Ovary (tissue), 9 donors: ENCODE results near the gene GPC6. TPM values are rescaled to one million over a fixed set of nuclear protein-coding genes. Genes with fewer than 3 reads are reported as not detected.

Experiments
- DNase-seq, 5 donors: peaks; one replicate each; pipeline ENCODE4 v3.0.0-alpha.2; 2019 to 2020
- H3K27ac ChIP-seq, 2 donors: fragments of 200-600 bp; one replicate each; pipeline versions ENCODE4 v1.5.1 to v1.8.0; 2019 to 2022
- H3K27me3 ChIP-seq: fragments of 200-600 bp; one replicate; pipeline ENCODE4 v1.8.0; 2022
- H3K36me3 ChIP-seq: fragments of 200-600 bp; sonication (generic); one replicate; pipeline ENCODE4 v1.5.1; 2019
- H3K4me1 ChIP-seq: one replicate; pipeline ENCODE4 v1.8.1; 2013; ENCODE audit warnings: mild to moderate bottlenecking, moderate library complexity; ENCODE audit not compliant: insufficient read depth
- H3K4me3 ChIP-seq: fragments of 200-600 bp; sonication (generic); one replicate; pipeline ENCODE4 v1.5.1; 2017
- H3K9me3 ChIP-seq, 2 donors: fragments of 200-600 bp in 1 of 2; sonication (generic) in 1 of 2; one replicate each; pipeline versions ENCODE4 v1.5.1 to v1.8.1; 2013 to 2019; ENCODE audit warnings: mild to moderate bottlenecking in 1 of 2, moderate library complexity in 1 of 2
- EP300 ChIP-seq: sonication (generic); formaldehyde crosslinking; IDR thresholded peaks from one replicate; pipeline ENCODE4 v1.6.1; 2017; ENCODE audit warnings: antibody characterized with exemption
- POLR2A ChIP-seq: fragments of 450-650 bp; IDR thresholded peaks from one replicate; pipeline ENCODE4 v1.6.1; 2017; ENCODE audit warnings: antibody characterized with exemption, mild to moderate bottlenecking, moderate library complexity
- WGBS, 3 donors: extraction: QIAGEN DNeasy Blood & Tissue Kit in 1 of 3; methylation state at CpG; one replicate each; pipeline versions ENCODE4 v1.1.5 to v1.1.7; 2013 to 2017; 5-methylcytosine and 5-hydroxymethylcytosine counted together
- intact Hi-C, 4 donors: fragments of 100-400 bp; cut with DNase I; formaldehyde crosslinking; loops; one replicate each; pipeline versions ENCODE4 v1.11.0 to v1.15.1; 2022 to 2023
- polyA plus RNA-seq, 2 donors: library from polyadenylated mRNA; stranded (reverse); fragments of 200-250 nt in 1 of 2; fragments of 350-450 nt in 1 of 2; fragmentation: Illumina TruSeq in 1 of 2; extraction: RNeasy Lipid Tissue Mini Kit (QIAGEN cat#74804) in 1 of 2; gene quantifications; one replicate each; pipeline ENCODE4 v1.2.3, GENCODE V29; 2013 to 2014
- total RNA-seq, 7 donors: library from RNA; depleted of rRNA in 2 of 7; stranded (reverse); fragments of >200 nt in 2 of 7; fragmentation: NEBNext Ultra II Directional in 3 of 7; extraction: Animal tissue kit (Norgen Biotek cat#: 25700) in 3 of 7; gene quantifications; one replicate each; pipeline versions ENCODE4 v1.1.0 to v1.2.4, GENCODE V29; 2016 to 2023
- TF ChIP-seq, protein P1 (sequence below), 3 donors: fragments of 450-650 bp in 2 of 3; fragments of 200-600 bp in 1 of 3; IDR thresholded peaks; one replicate each; pipeline versions ENCODE4 v1.5.1 to v1.8.0; 2016 to 2022; ENCODE audit warnings: antibody characterized with exemption in 3 of 3, mild to moderate bottlenecking in 1 of 3
- donor health status: DM: no; HTN: no; CAD: no; lungs with moderate emphysema.
- donor health status: DM: no; HTN: no; CAD: no.
- donor health status: Bipolar disorder and iron deficiency.
- donor health status: DM: yes; HTN: yes; CAD: no.
- donor health status: DM: no; HTN: no; CAD: no.
- donor health status: DM: yes; HTN: yes; CAD: no.

The GPC6 gene
- total and polyA plus RNA-seq, 9 donors, result 4.3 to 22.3 (median 17.9) TPM

DNA sequence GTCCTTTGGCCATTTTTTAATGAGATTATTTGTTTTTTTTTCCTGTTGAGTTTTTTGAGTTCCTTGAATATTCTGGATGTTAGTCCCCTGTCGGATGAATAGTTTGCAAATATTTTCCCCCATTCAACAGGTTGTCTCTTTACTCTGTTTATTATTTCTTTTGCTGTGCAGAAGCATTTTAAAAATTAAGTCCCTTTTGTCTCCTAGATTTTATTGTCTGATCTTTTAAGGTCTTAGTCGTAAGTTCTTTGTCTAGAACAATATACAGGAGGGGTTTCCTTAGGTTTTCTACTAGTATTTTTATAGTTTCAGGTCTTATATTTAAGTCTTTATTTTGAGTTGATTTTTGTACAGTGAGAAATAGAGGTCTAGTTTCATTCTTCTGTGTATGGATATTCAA, 284.4 kb downstream of the GPC6 start:
- 50% methylated on average over 2 of the region's 2 CpGs for WGBS, 3 donors
- H3K27me3 ChIP-seq, result no peaks in the 10 kb centered on the region

DNA sequence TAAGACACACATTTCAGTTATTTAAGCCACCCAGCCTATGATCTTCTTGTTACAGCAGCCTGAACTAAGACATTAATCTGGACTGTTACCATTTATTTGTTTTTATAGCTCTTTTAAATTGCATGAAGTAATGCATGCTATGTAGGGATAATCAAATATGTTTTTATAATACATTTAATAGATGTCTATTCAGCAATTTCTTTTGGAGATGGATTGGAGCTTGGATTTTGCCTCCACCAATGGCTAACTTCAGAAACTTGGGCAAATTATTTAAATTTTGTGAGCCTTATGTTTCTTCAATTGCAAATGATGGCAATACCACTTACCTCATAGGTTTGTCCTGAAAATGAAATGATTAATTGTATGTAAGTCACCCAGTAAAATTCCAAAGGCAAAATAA, 288.7 kb downstream of the GPC6 start:
- H3K27me3 ChIP-seq, result no peaks in the 10 kb centered on the region
- no peak overlapping the region for H3K4me3 ChIP-seq
- H3K36me3 ChIP-seq, result no peaks in the 10 kb centered on the region
- no peaks in the 10 kb centered on the region for H3K9me3 ChIP-seq
- intact Hi-C loops, result no loop called here
- no peak for TF ChIP-seq EP300
- TF ChIP-seq, protein P1, sequence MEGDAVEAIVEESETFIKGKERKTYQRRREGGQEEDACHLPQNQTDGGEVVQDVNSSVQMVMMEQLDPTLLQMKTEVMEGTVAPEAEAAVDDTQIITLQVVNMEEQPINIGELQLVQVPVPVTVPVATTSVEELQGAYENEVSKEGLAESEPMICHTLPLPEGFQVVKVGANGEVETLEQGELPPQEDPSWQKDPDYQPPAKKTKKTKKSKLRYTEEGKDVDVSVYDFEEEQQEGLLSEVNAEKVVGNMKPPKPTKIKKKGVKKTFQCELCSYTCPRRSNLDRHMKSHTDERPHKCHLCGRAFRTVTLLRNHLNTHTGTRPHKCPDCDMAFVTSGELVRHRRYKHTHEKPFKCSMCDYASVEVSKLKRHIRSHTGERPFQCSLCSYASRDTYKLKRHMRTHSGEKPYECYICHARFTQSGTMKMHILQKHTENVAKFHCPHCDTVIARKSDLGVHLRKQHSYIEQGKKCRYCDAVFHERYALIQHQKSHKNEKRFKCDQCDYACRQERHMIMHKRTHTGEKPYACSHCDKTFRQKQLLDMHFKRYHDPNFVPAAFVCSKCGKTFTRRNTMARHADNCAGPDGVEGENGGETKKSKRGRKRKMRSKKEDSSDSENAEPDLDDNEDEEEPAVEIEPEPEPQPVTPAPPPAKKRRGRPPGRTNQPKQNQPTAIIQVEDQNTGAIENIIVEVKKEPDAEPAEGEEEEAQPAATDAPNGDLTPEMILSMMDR (IDR thresholded peaks at IDR 0.05), result no peak
- no peak for TF ChIP-seq POLR2A
- peaks cover 3% of the 10 kb centered on the region for H3K4me1 ChIP-seq
- no peak overlapping the region for H3K27ac ChIP-seq
- no peak for DNase-seq

More for the DNA sequence above, 284.4 kb downstream of the GPC6 start:
- Histone ChIP-seq H3K4me3 (no peak overlapping the region), H3K9me3 (no peaks in the 10 kb centered on the region), H3K4me1 (peaks cover 3% of the 10 kb centered on the region), H3K36me3 (no peaks in the 10 kb centered on the region), H3K27ac (no peak overlapping the region)
- no peak for DNase-seq
- TF ChIP-seq POLR2A, result no peak
- intact Hi-C loops, result no loop called here

DNA sequence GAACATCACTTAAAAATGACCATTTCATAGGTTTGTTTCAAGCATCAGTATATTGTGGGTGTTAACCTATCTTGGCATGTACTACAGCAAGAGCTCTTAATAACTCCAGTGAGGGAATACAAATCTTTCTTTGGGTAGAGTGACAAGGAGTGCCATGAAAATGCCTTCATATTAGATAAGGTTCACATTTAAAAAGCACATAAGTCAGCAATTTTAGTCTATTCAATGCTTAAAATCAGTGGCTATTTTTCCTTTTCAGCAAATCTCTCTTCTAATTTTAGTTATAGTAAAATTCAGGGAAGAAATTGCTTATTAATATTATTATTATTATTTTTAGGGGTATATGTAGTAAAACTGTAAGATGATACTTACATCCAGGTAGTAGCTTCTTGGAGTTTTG, 291.1 kb downstream of the GPC6 start:
- peaks cover 4% of the 10 kb centered on the region for H3K4me1 ChIP-seq
- H3K27ac ChIP-seq, result no peak overlapping the region
- no peaks in the 10 kb centered on the region for H3K36me3 ChIP-seq
- no peaks in the 10 kb centered on the region for H3K9me3 ChIP-seq
- TF ChIP-seq POLR2A (no peak), EP300 (no peak)
- TF ChIP-seq, protein P1 (IDR thresholded peaks at IDR 0.05), result no peak
- no peaks in the 10 kb centered on the region for H3K27me3 ChIP-seq
- DNase-seq, result no peak
- intact Hi-C loops, result no loop called here
- no peak overlapping the region for H3K4me3 ChIP-seq

DNA sequence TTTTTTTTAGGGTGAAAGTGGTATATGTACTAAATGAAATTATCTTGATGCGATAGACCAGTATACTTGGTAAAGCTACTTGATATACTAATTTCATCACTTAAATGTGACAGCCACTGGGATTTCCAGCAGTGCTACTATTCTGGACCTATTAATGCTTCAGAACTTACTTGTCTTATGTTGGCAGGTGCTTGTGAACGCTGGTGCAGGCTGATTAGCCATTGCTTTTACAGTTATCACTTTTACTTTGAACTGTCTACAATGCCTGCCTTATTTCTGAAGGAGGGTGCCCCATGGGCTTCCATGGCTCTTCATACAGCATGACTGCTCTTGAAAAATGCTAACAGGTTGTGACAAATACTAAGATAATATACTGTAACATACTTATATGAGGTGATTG, 294.7 kb downstream of the GPC6 start:
- Histone ChIP-seq H3K4me3 (no peak overlapping the region), H3K4me1 (peaks cover 2% of the 10 kb centered on the region), H3K27ac (no peak overlapping the region), H3K9me3 (no peaks in the 10 kb centered on the region), H3K36me3 (no peaks in the 10 kb centered on the region), H3K27me3 (no peaks in the 10 kb centered on the region)
- intact Hi-C loops, result no loop called here
- 88 to 93% (median 92%) methylated on average over 2 of the region's 2 CpGs for WGBS, 3 donors
- no peak for DNase-seq
- TF ChIP-seq, protein P1 (IDR thresholded peaks at IDR 0.05), result no peak
- TF ChIP-seq EP300 (no peak), POLR2A (no peak)

DNA sequence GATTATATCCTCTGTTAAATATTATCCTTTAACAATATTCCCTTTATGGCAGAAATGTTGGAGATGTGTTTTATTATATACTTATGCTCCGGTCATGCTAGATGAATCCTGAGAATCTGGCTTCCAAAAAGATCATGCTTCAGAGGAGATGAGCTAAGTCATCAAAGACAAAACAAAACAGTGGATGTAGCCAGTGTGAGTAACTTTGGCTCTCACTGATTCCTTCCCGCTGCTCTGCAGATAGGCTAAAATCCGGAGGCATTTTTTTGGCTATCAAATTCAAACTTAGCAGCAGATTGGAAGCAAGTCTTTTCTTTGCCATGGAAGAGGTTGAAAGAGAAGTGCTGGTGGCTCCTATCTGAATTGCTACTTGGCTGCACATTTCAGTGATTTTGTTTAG, 295.9 kb downstream of the GPC6 start:
- H3K27me3 ChIP-seq, result no peaks in the 10 kb centered on the region
- TF ChIP-seq POLR2A (no peak), EP300 (no peak)
- TF ChIP-seq, protein P1 (IDR thresholded peaks at IDR 0.05), result no peak
- no peaks in the 10 kb centered on the region for H3K36me3 ChIP-seq
- no peak overlapping the region for H3K27ac ChIP-seq
- no peaks in the 10 kb centered on the region for H3K9me3 ChIP-seq
- WGBS, 3 donors, result 9 to 17% (median 12%) methylated on average over 3 of the region's 3 CpGs
- no peak for DNase-seq
- H3K4me3 ChIP-seq, result no peak overlapping the region
- H3K4me1 ChIP-seq, result peaks cover 2% of the 10 kb centered on the region
- intact Hi-C loops, result no loop called here
